Trophoblast cell (in vitro differentiated cells and primary cell): ENCODE results near the gene SRCAP.

Source experiments
- DNase-seq, 2 donors: peaks; one replicate each; pipeline ENCODE4 v3.0.0-alpha.2; 2016
- H2AFZ ChIP-seq: 2 replicates; pipeline ENCODE4 v1.6.1; 2013; ENCODE audit warnings: low read length, moderate library complexity, mild to moderate bottlenecking; ENCODE audit not compliant: insufficient read depth, poor library complexity
- H2AK5ac ChIP-seq: 2 replicates; pipeline ENCODE4 v1.6.1; 2013; ENCODE audit warnings: mild to moderate bottlenecking, low read length
- H2BK120ac ChIP-seq: 2 replicates; pipeline ENCODE4 v1.6.1; 2013; ENCODE audit warnings: low read length, mild to moderate bottlenecking, moderate library complexity; ENCODE audit not compliant: insufficient read depth, poor library complexity
- H2BK12ac ChIP-seq: 2 replicates; pipeline ENCODE4 v1.6.1; 2013; ENCODE audit warnings: mild to moderate bottlenecking, low read length, moderate library complexity
- H2BK5ac ChIP-seq: 2 replicates; pipeline ENCODE4 v1.6.1; 2013; ENCODE audit warnings: low read length, low read depth, moderate library complexity, mild to moderate bottlenecking; ENCODE audit not compliant: poor library complexity
- H3K14ac ChIP-seq: 2 replicates; pipeline ENCODE4 v1.6.1; 2013; ENCODE audit warnings: mild to moderate bottlenecking, low read length
- H3K18ac ChIP-seq: 2 replicates; pipeline ENCODE4 v1.6.1; 2013; ENCODE audit warnings: mild to moderate bottlenecking, low read length
- H3K23ac ChIP-seq: 2 replicates; pipeline ENCODE4 v1.6.1; 2013; ENCODE audit warnings: low read length
- H3K27ac ChIP-seq: 2 replicates; pipeline ENCODE4 v1.5.1; 2013; ENCODE audit warnings: low read depth, mild to moderate bottlenecking, inconsistent platforms, low read length, moderate library complexity
- H3K27me3 ChIP-seq: 2 replicates; pipeline ENCODE4 v1.6.1; 2013; ENCODE audit warnings: inconsistent platforms, mild to moderate bottlenecking, low read length, moderate library complexity; ENCODE audit not compliant: insufficient read depth
- H3K36me3 ChIP-seq, 2 experiments: 1 replicate in 1 of 2; 2 replicates in 1 of 2; pipeline ENCODE4 v1.6.1; 2013; ENCODE audit warnings: low read length in 2 of 2, mild to moderate bottlenecking in 2 of 2, moderate library complexity in 1 of 2; ENCODE audit not compliant: insufficient read depth in 2 of 2, control insufficient read depth in 1 of 2
- H3K4ac ChIP-seq: 2 replicates; pipeline ENCODE4 v1.6.1; 2013; ENCODE audit warnings: low read depth, mild to moderate bottlenecking, low read length, moderate library complexity
- H3K4me1 ChIP-seq, 2 experiments: 1 replicate in 1 of 2; 2 replicates in 1 of 2; pipeline ENCODE4 v1.6.1; 2013; ENCODE audit warnings: low read length in 2 of 2, mild to moderate bottlenecking in 2 of 2, moderate library complexity in 1 of 2; ENCODE audit not compliant: insufficient read depth in 2 of 2, control insufficient read depth in 1 of 2
- H3K4me2 ChIP-seq: 2 replicates; pipeline ENCODE4 v1.6.1; 2013; ENCODE audit warnings: inconsistent platforms, mild to moderate bottlenecking, low read length, moderate library complexity
- H3K4me3 ChIP-seq: 2 replicates; pipeline ENCODE4 v1.5.1; 2013; ENCODE audit warnings: mild to moderate bottlenecking, low read depth, low read length, inconsistent platforms
- H3K79me1 ChIP-seq: one replicate; pipeline ENCODE4 v1.6.1; 2013; ENCODE audit warnings: low read length
- H3K79me2 ChIP-seq: 2 replicates; pipeline ENCODE4 v1.6.1; 2013; ENCODE audit warnings: low read length, mild to moderate bottlenecking; ENCODE audit not compliant: control insufficient read depth, insufficient read depth, poor library complexity
- H3K9ac ChIP-seq: 2 replicates; pipeline ENCODE4 v1.6.1; 2013; ENCODE audit warnings: mild to moderate bottlenecking, low read length
- H3K9me3 ChIP-seq: 2 replicates; pipeline ENCODE4 v1.6.1; 2013; ENCODE audit warnings: low read depth, mild to moderate bottlenecking, control low read depth, inconsistent platforms, low read length; ENCODE audit not compliant: insufficient read depth
- H4K12ac ChIP-seq: 2 replicates; pipeline ENCODE4 v1.6.1; 2013; ENCODE audit warnings: low read depth, mild to moderate bottlenecking, low read length, moderate library complexity
- H4K8ac ChIP-seq: 2 replicates; pipeline ENCODE4 v1.6.1; 2013; ENCODE audit warnings: low read depth, mild to moderate bottlenecking, low read length, moderate library complexity
- H4K91ac ChIP-seq: one replicate; pipeline ENCODE4 v1.6.1; 2013; ENCODE audit warnings: low read depth, mild to moderate bottlenecking, low read length, moderate library complexity
- WGBS: extraction: QIAGEN DNeasy Blood & Tissue Kit; methylation state at CpG from one replicate; pipeline ENCODE4 v1.1.7; 2013; ENCODE audit warnings: missing lambda C conversion rate; ENCODE audit not compliant: insufficient read length, insufficient coverage; ENCODE audit errors: extremely low coverage; 5-methylcytosine and 5-hydroxymethylcytosine counted together

SRCAP gene

GRCh38 chr16:30698139-30698815 is 694 bp upstream of the SRCAP start:
- peaks cover 3% of the 10 kb centered on the region for H3K9me3 ChIP-seq
- peaks cover 0 to 9% of the 10 kb centered on the region in 2 experiments for H3K4me1 ChIP-seq
- H3K4me2 ChIP-seq = peak overlapping the region; percentile 89
- peak overlapping the region; percentile 100 for H4K8ac ChIP-seq
- peak overlapping the region; percentile 99 for H2AFZ ChIP-seq
- H4K12ac ChIP-seq = peak overlapping the region; percentile 100
- peak overlapping the region; percentile 97 for H3K18ac ChIP-seq
- H3K14ac ChIP-seq = peak overlapping the region; percentile 100
- peak overlapping the region; percentile 100 for H2BK120ac ChIP-seq
- peak overlapping the region; percentile 98 for H2AK5ac ChIP-seq
- H3K4me3 ChIP-seq = peak overlapping the region; percentile 86
- H3K9ac ChIP-seq = peak overlapping the region; percentile 100
- H2BK12ac ChIP-seq = peak overlapping the region; percentile 4
- WGBS = no CpG with 5 or more reads among the region's 76 CpGs
- H3K27ac ChIP-seq = peak overlapping the region; percentile 100
- peaks cover 17 to 21% of the 10 kb centered on the region in 2 experiments for H3K36me3 ChIP-seq
- no peak overlapping the region for H3K23ac ChIP-seq
- no peaks in the 10 kb centered on the region for H3K27me3 ChIP-seq
- peak overlapping the region; percentile 97 for H3K4ac ChIP-seq
- DNase-seq = peak; percentile 95 to 98
- H3K79me1 ChIP-seq = peaks cover 14% of the 10 kb centered on the region
- peak overlapping the region; percentile 100 for H4K91ac ChIP-seq
- H2BK5ac ChIP-seq = peak overlapping the region; percentile 100
- H3K79me2 ChIP-seq = peaks cover 19% of the 10 kb centered on the region

GRCh38 chr16:30699615-30700099 is 686 bp downstream of the SRCAP start:
- peak overlapping the region; percentile 90 for H3K4ac ChIP-seq
- H4K8ac ChIP-seq = peak overlapping the region; percentile 76
- peaks cover 3% of the 10 kb centered on the region for H3K9me3 ChIP-seq
- H2BK12ac ChIP-seq = no peak overlapping the region
- no peak overlapping the region for H2BK120ac ChIP-seq
- peak overlapping the region; percentile 100 for H3K27ac ChIP-seq
- peak overlapping the region; percentile 80 for H3K18ac ChIP-seq
- no peak overlapping the region for H2BK5ac ChIP-seq
- H3K4me1 ChIP-seq = peaks cover 0 to 9% of the 10 kb centered on the region in 2 experiments
- H3K79me2 ChIP-seq = peaks cover 19% of the 10 kb centered on the region
- WGBS = no CpG with 5 or more reads among the region's 8 CpGs
- H3K14ac ChIP-seq = peak overlapping the region; percentile 38
- H3K4me3 ChIP-seq = peak overlapping the region; percentile 86
- no peaks in the 10 kb centered on the region for H3K27me3 ChIP-seq
- no peak overlapping the region for H3K23ac ChIP-seq
- peaks cover 29 to 32% of the 10 kb centered on the region in 2 experiments for H3K36me3 ChIP-seq
- H3K4me2 ChIP-seq = peak overlapping the region; percentile 89
- peak overlapping the region; percentile 70 for H4K91ac ChIP-seq
- peak overlapping the region; percentile 78 for H3K9ac ChIP-seq
- H2AFZ ChIP-seq = no peak overlapping the region
- H4K12ac ChIP-seq = peak overlapping the region; percentile 63
- DNase-seq = no peak
- no peak overlapping the region for H2AK5ac ChIP-seq
- peaks cover 14% of the 10 kb centered on the region for H3K79me1 ChIP-seq

GRCh38 chr16:30700491-30700890 is 1.5 kb downstream of the SRCAP start:
- Histone ChIP-seq H4K91ac (no peak overlapping the region), H3K79me1 (peaks cover 14% of the 10 kb centered on the region), H3K9ac (no peak overlapping the region), H2AFZ (no peak overlapping the region), H3K14ac (no peak overlapping the region), H3K9me3 (peaks cover 3% of the 10 kb centered on the region), H3K36me3 (peaks cover 36 to 39% of the 10 kb centered on the region in 2 experiments), H3K23ac (no peak overlapping the region), H3K18ac (peak overlapping the region; percentile 73), H4K8ac (peak overlapping the region; percentile 29), H3K4me1 (peaks cover 0 to 9% of the 10 kb centered on the region in 2 experiments), H2AK5ac (no peak overlapping the region), H3K4ac (peak overlapping the region; percentile 97), H2BK5ac (no peak overlapping the region), H3K27ac (no peak overlapping the region), H4K12ac (peak overlapping the region; percentile 63), H2BK120ac (peak overlapping the region; percentile 6), H3K27me3 (no peaks in the 10 kb centered on the region), H3K79me2 (peaks cover 19% of the 10 kb centered on the region), H3K4me2 (no peak overlapping the region), H2BK12ac (peak overlapping the region; percentile 52), H3K4me3 (no peak overlapping the region)
- no CpG with 5 or more reads among the region's 9 CpGs for WGBS
- peak in 1 of 2 donors; percentile 40 for DNase-seq

GRCh38 chr16:30700971-30701370 is 2.0 kb downstream of the SRCAP start:
- H4K12ac ChIP-seq = no peak overlapping the region
- no peak overlapping the region for H2AK5ac ChIP-seq
- peaks cover 0 to 9% of the 10 kb centered on the region in 2 experiments for H3K4me1 ChIP-seq
- H2BK120ac ChIP-seq = no peak overlapping the region
- no CpG with 5 or more reads among the region's 5 CpGs for WGBS
- no peak overlapping the region for H2BK5ac ChIP-seq
- peak; percentile 56 to 89 for DNase-seq
- H4K91ac ChIP-seq = no peak overlapping the region
- peaks cover 3% of the 10 kb centered on the region for H3K9me3 ChIP-seq
- no peak overlapping the region for H3K23ac ChIP-seq
- no peak overlapping the region for H3K4me3 ChIP-seq
- H3K79me2 ChIP-seq = peaks cover 19% of the 10 kb centered on the region
- no peak overlapping the region for H3K14ac ChIP-seq
- H3K4ac ChIP-seq = peak overlapping the region; percentile 97
- no peak overlapping the region for H3K18ac ChIP-seq
- peaks cover 14% of the 10 kb centered on the region for H3K79me1 ChIP-seq
- H2BK12ac ChIP-seq = no peak overlapping the region
- H3K27me3 ChIP-seq = no peaks in the 10 kb centered on the region
- H3K36me3 ChIP-seq = peaks cover 41 to 43% of the 10 kb centered on the region in 2 experiments
- no peak overlapping the region for H2AFZ ChIP-seq
- no peak overlapping the region for H3K4me2 ChIP-seq
- no peak overlapping the region for H3K9ac ChIP-seq
- no peak overlapping the region for H4K8ac ChIP-seq
- H3K27ac ChIP-seq = no peak overlapping the region
